Epidermal melanocyte (primary cell): Measurements from ENCODE around the gene FBXO2.

Experiments
- DNase-seq: peaks from one replicate; pipeline ENCODE4 v3.0.0; 2011; ENCODE audit warnings: low spot score; ENCODE audit not compliant: insufficient read length

Gene FBXO2

GRCh38 chr1:11653861-11654136, 430 bp downstream of the FBXO2 start:
- no peak for DNase-seq

- DNase-seq, result no peak
These were observed 948 bp downstream of the FBXO2 start for GRCh38 chr1:11653101-11653860.

- no peak for DNase-seq
These were observed 1.9 kb downstream of the FBXO2 start for GRCh38 chr1:11652203-11652780.

GRCh38 chr1:11651017-11651416, 3.2 kb downstream of the FBXO2 start:
- DNase-seq, result no peak

- peak; percentile 58 for DNase-seq
These were observed 3.8 kb downstream of the FBXO2 start for GRCh38 chr1:11650331-11650991.

GRCh38 chr1:11649624-11650330, 4.5 kb downstream of the FBXO2 start:
- no peak for DNase-seq

GRCh38 chr1:11649237-11649623, 5.0 kb downstream of the FBXO2 start:
- DNase-seq, result no peak

- DNase-seq, result no peak
These were observed 5.5 kb downstream of the FBXO2 start for GRCh38 chr1:11648732-11649158.

GRCh38 chr1:11648039-11648438, 6.2 kb downstream of the FBXO2 start:
- peak; percentile 81 for DNase-seq

- no peak for DNase-seq
These were observed 6.9 kb downstream of the FBXO2 start for GRCh38 chr1:11647333-11647732.

- DNase-seq, result no peak
These were observed 7.9 kb downstream of the FBXO2 start for GRCh38 chr1:11646317-11646716.

- DNase-seq, result no peak
These were observed 8.5 kb downstream of the FBXO2 start for GRCh38 chr1:11645670-11646265.

- DNase-seq, result no peak
These were observed 9.0 kb downstream of the FBXO2 start for GRCh38 chr1:11645270-11645669.

GRCh38 chr1:11643782-11644181, 10.4 kb downstream of the FBXO2 start:
- no peak for DNase-seq

GRCh38 chr1:11642418-11643017, 11.7 kb downstream of the FBXO2 start:
- peak; percentile 81 for DNase-seq

- no peak for DNase-seq
These were observed 12.4 kb downstream of the FBXO2 start for GRCh38 chr1:11641776-11642305.

- no peak for DNase-seq
These were observed 13.3 kb downstream of the FBXO2 start for GRCh38 chr1:11640944-11641343.

- DNase-seq, result no peak
These were observed 14.1 kb downstream of the FBXO2 start for GRCh38 chr1:11640101-11640500.

- DNase-seq, result no peak
These were observed 14.9 kb downstream of the FBXO2 start for GRCh38 chr1:11639372-11639771.

- DNase-seq, result no peak
These were observed 16.1 kb downstream of the FBXO2 start for GRCh38 chr1:11638121-11638520.
